K562 (cell line): ENCODE data around the gene KIF5A. TPM values are rescaled to one million over a fixed set of nuclear protein-coding genes. Genes with fewer than 3 reads are reported as not detected.
A peak's percentile ranks its signal among the peaks of the same experiment; 100 is the strongest.

ENCODE experiments used
- BCLAF1 ChIP-seq, 2 experiments: fragments of 450-650 bp in 1 of 2; IDR thresholded peaks; 2 replicates each; pipeline ENCODE4 v1.6.1; 2011 to 2017; ENCODE audit warnings: low read depth in 2 of 2, antibody characterized with exemption in 1 of 2, borderline replicate concordance in 1 of 2, low read length in 1 of 2, mild to moderate bottlenecking in 1 of 2, mixed read lengths in 1 of 2; ENCODE audit not compliant: control insufficient read depth in 1 of 2
- CBFA2T3 ChIP-seq: fragments of 450-650 bp; IDR thresholded peaks from 2 replicates; pipeline ENCODE4 v1.6.1; 2017
- CREB3 ChIP-seq: fragments of 450-650 bp; conservative IDR thresholded peaks from 2 replicates; pipeline ENCODE4 v1.6.1; 2016; ENCODE audit warnings: missing genetic modification characterization, low read depth, mild to moderate bottlenecking, missing compliant biosample characterization, moderate library complexity
- ELF4 ChIP-seq: fragments of 450-650 bp; formaldehyde crosslinking; IDR thresholded peaks from 2 replicates; pipeline ENCODE4 v1.4.0; 2022; ENCODE audit warnings: missing genetic modification characterization
- KDM4B ChIP-seq, 2 experiments: fragments of 450-650 bp in 1 of 2; sonication (generic) in 1 of 2; IDR thresholded peaks; 2 replicates each; pipeline ENCODE4 v1.6.1; 2016 to 2017; ENCODE audit warnings: borderline replicate concordance in 2 of 2, antibody characterized with exemption in 1 of 2, low read depth in 1 of 2, mild to moderate bottlenecking in 1 of 2
- KDM5B ChIP-seq: fragments of 200-600 bp; sonication (generic); IDR thresholded peaks from 2 replicates; pipeline ENCODE4 v1.6.1; 2012; ENCODE audit warnings: low read depth, mild to moderate bottlenecking, moderate library complexity, low read length, control low read depth, inconsistent platforms; ENCODE audit not compliant: insufficient replicate concordance
- MCM3 ChIP-seq: fragments of 450-650 bp; IDR thresholded peaks from 2 replicates; pipeline ENCODE4 v1.6.1; 2016
- NFIC ChIP-seq: fragments of 450-650 bp; IDR thresholded peaks from 2 replicates; pipeline ENCODE4 v1.6.1; 2017; ENCODE audit warnings: mild to moderate bottlenecking, inconsistent platforms
- NR2C2 ChIP-seq, 2 experiments: fragments of 200-800 bp in 1 of 2; sonication (Bioruptor generic) in 1 of 2; sonication (generic) in 1 of 2; formaldehyde crosslinking in 1 of 2; IDR thresholded peaks; 2 replicates each; pipeline versions ENCODE4 v1.6.1 to v1.8.0; 2016 to 2022; ENCODE audit warnings: mild to moderate bottlenecking in 1 of 2, missing compliant biosample characterization in 1 of 2, missing genetic modification characterization in 1 of 2, missing genetic modification reagents in 1 of 2
- NUFIP1 ChIP-seq: fragments of 450-650 bp; IDR thresholded peaks from 2 replicates; pipeline ENCODE4 v1.6.1; 2018; ENCODE audit not compliant: partially characterized antibody
- OTX1 ChIP-seq: fragments of 450-650 bp; formaldehyde crosslinking; IDR thresholded peaks from 2 replicates; pipeline ENCODE4 v1.4.0; 2022; ENCODE audit warnings: mild to moderate bottlenecking
- PRPF4 ChIP-seq: fragments of 200-400 bp; formaldehyde crosslinking; IDR thresholded peaks from one replicate; pipeline ENCODE4 v1.6.1; 2017; ENCODE audit warnings: low read length, low read depth, mild to moderate bottlenecking; ENCODE audit not compliant: insufficient read depth, poor library complexity, severe bottlenecking
- TCF15 ChIP-seq: fragments of 250-450 bp; sonication (Bioruptor Pico); IDR thresholded peaks from 2 replicates; pipeline ENCODE4 v1.8.0; 2022; ENCODE audit warnings: moderate library complexity, mild to moderate bottlenecking, inconsistent platforms
- TRIM24 ChIP-seq, 2 experiments: fragments of 450-650 bp; IDR thresholded peaks; 2 replicates each; pipeline ENCODE4 v1.6.1; 2016
- ZBTB34 ChIP-seq: fragments of 250-450 bp; sonication (Bioruptor Pico); IDR thresholded peaks from 2 replicates; pipeline ENCODE4 v1.8.0; 2021; ENCODE audit warnings: mild to moderate bottlenecking, moderate library complexity
- ZKSCAN8 ChIP-seq: fragments of 200-800 bp; sonication (Bioruptor generic); IDR thresholded peaks from 2 replicates; pipeline ENCODE4 v1.6.1; 2016; ENCODE audit warnings: missing genetic modification characterization, missing compliant biosample characterization
- ZNF143 ChIP-seq: sonication (generic); formaldehyde crosslinking; IDR thresholded peaks from 2 replicates; pipeline ENCODE4 v1.9.0; 2022; ENCODE audit warnings: mild to moderate bottlenecking, missing genetic modification reagents
- ZNF217 ChIP-seq: sonication (generic); formaldehyde crosslinking; IDR thresholded peaks from 2 replicates; pipeline ENCODE4 v1.8.0; 2022; ENCODE audit warnings: mild to moderate bottlenecking, missing genetic modification reagents
- ZNF512 ChIP-seq: IDR thresholded peaks from 2 replicates; pipeline ENCODE4 v1.6.1; 2016; ENCODE audit warnings: missing genetic modification characterization, missing compliant biosample characterization
- polyA plus RNA-seq, 8 experiments: library from polyadenylated mRNA; depleted of rRNA in 4 of 8; stranded (reverse) in 5 of 8; unstranded in 3 of 8; fragments of >200 nt; fragmentation: Nextera tagmentation in 2 of 8; fragmentation: Illumina TruSeq in 1 of 8; extraction: Ambion mirVana in 2 of 8; extraction: Trizol in 1 of 8; gene quantifications; 2 replicates each; pipeline versions ENCODE4 v1.2.1 to v1.2.3, GENCODE V29; 2011 to 2014; ENCODE audit warnings: inconsistent platforms in 1 of 8, missing spikeins in 1 of 8
- total RNA-seq, 7 experiments: library from RNA; depleted of rRNA in 6 of 7; stranded (reverse); fragments of >200 nt in 6 of 7; fragmentation: Illumina TruSeq in 2 of 7; extraction: Trizol in 2 of 7; gene quantifications; 2 replicates each; pipeline versions ENCODE4 v1.2.1 to v1.2.3, GENCODE V29; 2011 to 2021; ENCODE audit warnings: low replicate concordance in 1 of 7

The KIF5A gene
- total and polyA plus RNA-seq, 9 of the 15 experiments (the other 6 are each of a cell fraction or from before 2014, with no cell fraction given): 3.4 to 17.7 (median 8.0) TPM

GRCh38 chr12:57516617-57517153, 33.2 kb upstream of the KIF5A start (continued):
- TF ChIP-seq CREB3 (tag): no peak
- no peak for TF ChIP-seq PRPF4
- no peak for TF ChIP-seq NFIC
- TF ChIP-seq MCM3: no peak
- TF ChIP-seq CBFA2T3: no peak
- TF ChIP-seq KDM5B: no peak
- TF ChIP-seq ZNF512 (tag): no peak
- no peak for TF ChIP-seq BCLAF1 (IDR thresholded peaks at IDR 0.05; ENCODE audit: borderline replicate concordance in 1 of 2, control insufficient read depth in 1 of 2, low read depth in 2 of 2, low read length in 1 of 2)
- 0 out of 2 replicates have a peak, but pooled peaks have one; percentile 19 for TF ChIP-seq OTX1 (CRISPR knock-in tag)
- TF ChIP-seq ZKSCAN8 (CRISPR knock-in tag): 0 out of 2 replicates have a peak, but pooled peaks have one; percentile 33
- TF ChIP-seq NUFIP1: no peak
- TF ChIP-seq TRIM24 (IDR thresholded peaks at IDR 0.05): no peak
- no peak for TF ChIP-seq ZNF217 (CRISPR knock-in tag)
- TF ChIP-seq ZBTB34 (CRISPR knock-in tag): no peak
- 0 out of 4 replicates have a peak, but pooled peaks of 1 of the 2 experiments have one; percentile 49 for TF ChIP-seq KDM4B (IDR thresholded peaks at IDR 0.05; ENCODE audit: borderline replicate concordance in 2 of 2, low read depth in 1 of 2)
- no peak for TF ChIP-seq ELF4 (CRISPR knock-in tag)
- 0 out of 2 replicates have a peak, but pooled peaks have one; percentile 23 for TF ChIP-seq NR2C2 (CRISPR knock-in tag; IDR thresholded peaks at IDR 0.05)
- no peak for TF ChIP-seq NR2C2 (tag; IDR thresholded peaks at IDR 0.05)
- no peak for TF ChIP-seq ZNF143
- no peak for TF ChIP-seq TCF15 (CRISPR knock-in tag)
